Stomach (tissue), 4 donors: ENCODE data around the gene NCOA3.

ENCODE experiments used
- EP300 ChIP-seq: sonication (generic); formaldehyde crosslinking; IDR thresholded peaks from one replicate; pipeline ENCODE4 v1.6.1; 2017; ENCODE audit warnings: antibody characterized with exemption
- TF ChIP-seq, protein P1 (sequence below), 7 experiments: fragments of 450-650 bp in 4 of 7; fragments of 200-600 bp in 3 of 7; sonication (generic) in 3 of 7; IDR thresholded peaks; one replicate each; pipeline ENCODE4 v1.5.1; 2016 to 2019; ENCODE audit warnings: antibody characterized with exemption in 7 of 7, control low read depth in 2 of 7, mild to moderate bottlenecking in 1 of 7

DNA sequence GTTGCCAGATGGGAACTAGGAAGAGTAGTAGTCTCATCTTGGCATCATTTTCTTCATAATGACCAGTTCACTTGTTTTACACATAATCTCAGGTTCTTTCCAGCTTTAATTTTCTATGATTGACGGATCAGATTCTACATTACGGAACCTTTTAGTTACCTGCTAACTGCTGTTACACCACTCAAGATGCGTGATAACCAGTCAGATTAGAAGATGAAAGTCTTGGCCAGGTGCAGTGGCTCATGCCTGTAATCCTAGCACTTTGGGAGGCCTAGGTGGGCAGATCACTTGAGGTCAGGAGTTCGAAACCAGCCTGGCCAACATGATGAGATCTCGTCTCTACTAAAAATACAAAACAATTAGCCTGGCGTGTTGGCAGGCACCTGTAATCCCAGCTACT, 92.5 kb downstream of the NCOA3 start:
- TF ChIP-seq, protein P1, sequence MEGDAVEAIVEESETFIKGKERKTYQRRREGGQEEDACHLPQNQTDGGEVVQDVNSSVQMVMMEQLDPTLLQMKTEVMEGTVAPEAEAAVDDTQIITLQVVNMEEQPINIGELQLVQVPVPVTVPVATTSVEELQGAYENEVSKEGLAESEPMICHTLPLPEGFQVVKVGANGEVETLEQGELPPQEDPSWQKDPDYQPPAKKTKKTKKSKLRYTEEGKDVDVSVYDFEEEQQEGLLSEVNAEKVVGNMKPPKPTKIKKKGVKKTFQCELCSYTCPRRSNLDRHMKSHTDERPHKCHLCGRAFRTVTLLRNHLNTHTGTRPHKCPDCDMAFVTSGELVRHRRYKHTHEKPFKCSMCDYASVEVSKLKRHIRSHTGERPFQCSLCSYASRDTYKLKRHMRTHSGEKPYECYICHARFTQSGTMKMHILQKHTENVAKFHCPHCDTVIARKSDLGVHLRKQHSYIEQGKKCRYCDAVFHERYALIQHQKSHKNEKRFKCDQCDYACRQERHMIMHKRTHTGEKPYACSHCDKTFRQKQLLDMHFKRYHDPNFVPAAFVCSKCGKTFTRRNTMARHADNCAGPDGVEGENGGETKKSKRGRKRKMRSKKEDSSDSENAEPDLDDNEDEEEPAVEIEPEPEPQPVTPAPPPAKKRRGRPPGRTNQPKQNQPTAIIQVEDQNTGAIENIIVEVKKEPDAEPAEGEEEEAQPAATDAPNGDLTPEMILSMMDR (IDR thresholded peaks at IDR 0.05), result no peak
- no peak for TF ChIP-seq EP300
